ENCODE results near the gene ARL15. TPM values are rescaled to one million over a fixed set of nuclear protein-coding genes. Genes with fewer than 3 reads are reported as not detected.

The ARL15 gene
- total and polyA plus RNA-seq, 9 of the 15 experiments (the other 6 are each of a cell fraction or from before 2014, with no cell fraction given), result 18.5 to 80.4 (median 57.0) TPM

DNA sequence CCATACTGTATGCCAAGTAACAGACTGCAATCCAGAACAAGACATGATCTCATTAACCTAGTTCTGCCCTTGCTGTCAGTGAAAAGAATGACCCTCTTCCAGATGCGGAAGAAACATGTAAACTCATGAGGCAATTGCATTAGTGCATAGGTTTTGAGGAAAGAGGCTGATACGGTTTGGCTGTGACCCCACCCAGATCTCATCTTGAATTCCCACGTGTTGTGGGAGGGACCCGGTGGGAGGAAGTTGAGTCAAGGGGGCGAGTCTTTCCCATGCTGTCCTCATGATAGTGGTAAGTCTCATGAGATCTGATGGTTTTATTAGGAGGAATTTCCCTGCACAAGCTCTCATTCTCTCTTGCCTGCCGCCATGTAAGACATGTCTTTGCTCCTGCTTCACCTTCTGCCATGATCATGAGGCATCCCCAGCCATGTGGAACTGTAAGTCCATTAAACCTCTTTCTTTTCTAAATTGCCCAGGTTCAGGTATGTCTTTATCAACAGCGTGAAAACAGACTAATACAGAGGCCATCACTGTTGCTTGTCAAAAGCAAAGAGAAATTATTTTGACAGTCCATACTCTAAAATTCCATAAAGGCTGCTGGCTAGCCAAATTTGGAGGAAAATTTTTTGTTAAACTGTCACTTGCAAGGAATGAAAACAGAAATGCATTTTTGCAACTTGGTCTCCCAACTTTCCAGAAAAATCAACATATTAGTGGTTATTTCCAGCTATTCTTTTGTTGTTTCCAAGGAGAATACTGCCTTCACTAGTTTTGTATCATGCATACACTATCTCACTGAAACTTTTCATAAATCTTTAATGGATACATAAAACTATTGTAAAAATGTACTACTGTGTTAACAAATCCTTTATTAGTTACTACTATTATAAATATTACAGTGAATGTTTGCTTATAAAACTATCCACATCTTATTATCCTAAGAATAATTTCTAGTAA is 3.2 kb upstream of the ARL15 start (continued):
- TF ChIP-seq, protein P1, sequence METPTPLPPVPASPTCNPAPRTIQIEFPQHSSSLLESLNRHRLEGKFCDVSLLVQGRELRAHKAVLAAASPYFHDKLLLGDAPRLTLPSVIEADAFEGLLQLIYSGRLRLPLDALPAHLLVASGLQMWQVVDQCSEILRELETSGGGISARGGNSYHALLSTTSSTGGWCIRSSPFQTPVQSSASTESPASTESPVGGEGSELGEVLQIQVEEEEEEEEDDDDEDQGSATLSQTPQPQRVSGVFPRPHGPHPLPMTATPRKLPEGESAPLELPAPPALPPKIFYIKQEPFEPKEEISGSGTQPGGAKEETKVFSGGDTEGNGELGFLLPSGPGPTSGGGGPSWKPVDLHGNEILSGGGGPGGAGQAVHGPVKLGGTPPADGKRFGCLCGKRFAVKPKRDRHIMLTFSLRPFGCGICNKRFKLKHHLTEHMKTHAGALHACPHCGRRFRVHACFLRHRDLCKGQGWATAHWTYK (CRISPR knock-in tag; IDR thresholded peaks at IDR 0.05), result no peak
- TF ChIP-seq HDAC3 (IDR thresholded peaks at IDR 0.05; ENCODE audit: borderline replicate concordance, partially characterized antibody), result no peak
- TF ChIP-seq POLR2AphosphoS5 (IDR thresholded peaks at IDR 0.05; ENCODE audit: control insufficient read depth, insufficient read depth, low read depth, low read length), result peak; percentile 93
- 0 out of 2 replicates have a peak, but pooled peaks have one; percentile 25 for TF ChIP-seq SMARCE1 (IDR thresholded peaks at IDR 0.05)
- no peak; the same call in 1 of the 2 replicates for TF ChIP-seq ZNF668 (CRISPR knock-in tag; IDR thresholded peaks at IDR 0.05)
- TF ChIP-seq, protein P2, sequence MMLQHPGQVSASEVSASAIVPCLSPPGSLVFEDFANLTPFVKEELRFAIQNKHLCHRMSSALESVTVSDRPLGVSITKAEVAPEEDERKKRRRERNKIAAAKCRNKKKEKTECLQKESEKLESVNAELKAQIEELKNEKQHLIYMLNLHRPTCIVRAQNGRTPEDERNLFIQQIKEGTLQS (IDR thresholded peaks at IDR 0.05), result peak; percentile 91
- TF ChIP-seq, protein P2 (CRISPR knock-in tag; conservative IDR thresholded peaks at IDR 0.05), result no peak; the same call in 1 of the 2 replicates
- no peak for TF ChIP-seq PBX2 (CRISPR knock-in tag; IDR thresholded peaks at IDR 0.05; ENCODE audit: low read depth)
- TF ChIP-seq PBX2 (tag; conservative IDR thresholded peaks at IDR 0.05; ENCODE audit: low read depth), result peak; percentile 63; the same call in 1 of the 2 replicates
- TF ChIP-seq ZBTB1 (CRISPR knock-in tag; IDR thresholded peaks at IDR 0.05; ENCODE audit: borderline replicate concordance, low read depth), result no peak
- no peak for TF ChIP-seq CBX8 (IDR thresholded peaks at IDR 0.05; ENCODE audit: borderline replicate concordance, extremely low read depth, low read depth, low read length, poor library complexity, severe bottlenecking)
- no peak for TF ChIP-seq LARP7 (IDR thresholded peaks at IDR 0.05)
- peak; percentile 76 for TF ChIP-seq EP300 (IDR thresholded peaks at IDR 0.05; ENCODE audit: low read length)
- peak; percentile 94 for TF ChIP-seq ATF7 (IDR thresholded peaks at IDR 0.05)
- peak; percentile 89 for TF ChIP-seq MEIS2 (IDR thresholded peaks at IDR 0.05; ENCODE audit: partially characterized antibody)
- no peak for TF ChIP-seq EHMT2 (IDR thresholded peaks at IDR 0.05)
- TF ChIP-seq RAD21 (CRISPR knock-in tag; conservative IDR thresholded peaks at IDR 0.05 in 1 of 2, IDR thresholded peaks at IDR 0.05 in 1 of 2), result no peak; a peak in 1 of 4 replicates
- TF ChIP-seq HNRNPL (IDR thresholded peaks at IDR 0.05; ENCODE audit: low read depth, low read length), result 0 out of 2 replicates have a peak, but pooled peaks have one; percentile 47
- TF ChIP-seq CBX1 (IDR thresholded peaks at IDR 0.05; ENCODE audit: low read depth), result no peak
- no peak for TF ChIP-seq KLF16 (IDR thresholded peaks at IDR 0.05)
- TF ChIP-seq ZNF740 (CRISPR knock-in tag; IDR thresholded peaks at IDR 0.05), result no peak
- no peak for TF ChIP-seq ZNF740 (tag; IDR thresholded peaks at IDR 0.05)

Data from K562 (cell line).